ENCODE measurements around the gene MYL5.

MYL5 gene

GRCh38 chr4:654871-655463 lies 19.4 kb upstream of the MYL5 start (continued):
- no peak for TF ChIP-seq CREB5 (CRISPR knock-in tag; IDR thresholded peaks at IDR 0.05; ENCODE audit: low read depth)

- ATAC-seq = no peak
- TF ChIP-seq RARB (CRISPR knock-in tag; IDR thresholded peaks at IDR 0.05) (no peak), ESRRG (CRISPR knock-in tag; IDR thresholded peaks at IDR 0.05) (no peak), ZNF70 (CRISPR knock-in tag; IDR thresholded peaks at IDR 0.05) (no peak), SNAI2 (CRISPR knock-in tag; IDR thresholded peaks at IDR 0.05) (no peak), POU6F1 (CRISPR knock-in tag; IDR thresholded peaks at IDR 0.05; ENCODE audit: borderline replicate concordance, low read depth) (no peak), ZNF565 (CRISPR knock-in tag; conservative IDR thresholded peaks at IDR 0.05; ENCODE audit: low read depth) (no peak), ZC3H10 (CRISPR knock-in tag; IDR thresholded peaks at IDR 0.05) (no peak), BACH2 (CRISPR knock-in tag; IDR thresholded peaks at IDR 0.05; ENCODE audit: borderline replicate concordance) (no peak)
These were observed 18.7 kb upstream of the MYL5 start for GRCh38 chr4:655464-656151.

GRCh38 chr4:656436-657337 lies 17.7 kb upstream of the MYL5 start:
- TF ChIP-seq TSHZ2 (CRISPR knock-in tag; IDR thresholded peaks at IDR 0.05) (no peak), RARB (CRISPR knock-in tag; IDR thresholded peaks at IDR 0.05) (no peak), PATZ1 (CRISPR knock-in tag; IDR thresholded peaks at IDR 0.05; ENCODE audit: borderline replicate concordance) (no peak), CSDC2 (CRISPR knock-in tag; IDR thresholded peaks at IDR 0.05) (no peak), CREB5 (CRISPR knock-in tag; IDR thresholded peaks at IDR 0.05; ENCODE audit: low read depth) (no peak), ZFP3 (CRISPR knock-in tag; IDR thresholded peaks at IDR 0.05) (no peak), ARNTL (CRISPR knock-in tag; IDR thresholded peaks at IDR 0.05; ENCODE audit: borderline replicate concordance, low read depth) (no peak), PPARA (CRISPR knock-in tag; IDR thresholded peaks at IDR 0.05; ENCODE audit: borderline replicate concordance) (no peak), SNAI2 (CRISPR knock-in tag; IDR thresholded peaks at IDR 0.05) (no peak)
- ATAC-seq = peak; percentile 47

GRCh38 chr4:657338-657833 lies 17.0 kb upstream of the MYL5 start:
- peak; percentile 11 for ATAC-seq
- TF ChIP-seq ZFP3 (CRISPR knock-in tag; IDR thresholded peaks at IDR 0.05) (no peak), ZC3H10 (CRISPR knock-in tag; IDR thresholded peaks at IDR 0.05) (no peak), RARB (CRISPR knock-in tag; IDR thresholded peaks at IDR 0.05) (no peak), ZNF70 (CRISPR knock-in tag; IDR thresholded peaks at IDR 0.05) (no peak), ZNF8 (CRISPR knock-in tag; IDR thresholded peaks at IDR 0.05) (no peak), CREB5 (CRISPR knock-in tag; IDR thresholded peaks at IDR 0.05; ENCODE audit: low read depth) (no peak), ZNF565 (CRISPR knock-in tag; conservative IDR thresholded peaks at IDR 0.05; ENCODE audit: low read depth) (no peak), ARNTL (CRISPR knock-in tag; IDR thresholded peaks at IDR 0.05; ENCODE audit: borderline replicate concordance, low read depth) (no peak), TOX (CRISPR knock-in tag; IDR thresholded peaks at IDR 0.05; ENCODE audit: borderline replicate concordance) (no peak), ZFP30 (CRISPR knock-in tag; IDR thresholded peaks at IDR 0.05) (no peak)
